Neural progenitor cell (in vitro differentiated cells): ENCODE measurements around the gene ATF6B. TPM values are rescaled to one million over a fixed set of nuclear protein-coding genes. Genes with fewer than 3 reads are reported as not detected.

Source experiments
- DNase-seq: peaks from one replicate; pipeline ENCODE4 v3.0.0-alpha.2; 2016; ENCODE audit warnings: low spot score
- H2AFZ ChIP-seq: fragments of 200-600 bp; sonication (generic); replicated peaks from 2 replicates; pipeline ENCODE4 v1.6.1; 2016; ENCODE audit warnings: antibody characterized with exemption
- H3F3A ChIP-seq: fragments of 200-600 bp; sonication (generic); 2 replicates; pipeline ENCODE4 v1.6.1; 2016; ENCODE audit warnings: antibody characterized with exemption, low read depth
- H3K27ac ChIP-seq: fragments of 200-600 bp; sonication (generic); 2 replicates; pipeline ENCODE4 v1.5.1; 2016; ENCODE audit warnings: mild to moderate bottlenecking
- H3K27me3 ChIP-seq: fragments of 200-600 bp; sonication (generic); 2 replicates; pipeline ENCODE4 v1.6.1; 2016; ENCODE audit warnings: mild to moderate bottlenecking, moderate library complexity
- H3K36me3 ChIP-seq: fragments of 200-600 bp; sonication (generic); 2 replicates; pipeline ENCODE4 v1.5.1; 2016
- H3K4me1 ChIP-seq: fragments of 200-600 bp; sonication (generic); 2 replicates; pipeline ENCODE4 v1.6.1; 2016; ENCODE audit warnings: mixed run types
- H3K4me2 ChIP-seq: fragments of 200-600 bp; sonication (generic); 2 replicates; pipeline ENCODE4 v1.6.1; 2016
- H3K4me3 ChIP-seq: fragments of 200-600 bp; sonication (generic); 2 replicates; pipeline ENCODE4 v1.5.1; 2016
- H3K79me2 ChIP-seq: fragments of 200-600 bp; sonication (generic); 2 replicates; pipeline ENCODE4 v1.6.1; 2016; ENCODE audit warnings: low read depth
- H3K9ac ChIP-seq: fragments of 200-600 bp; sonication (generic); 2 replicates; pipeline ENCODE4 v1.6.1; 2016
- H3K9me3 ChIP-seq: fragments of 200-600 bp; sonication (generic); 2 replicates; pipeline ENCODE4 v1.5.1; 2016; ENCODE audit warnings: low read depth
- H4K20me1 ChIP-seq: fragments of 200-600 bp; sonication (generic); 2 replicates; pipeline ENCODE4 v1.6.1; 2016; ENCODE audit warnings: low read depth
- H3K27ac Mint-ChIP-seq: 3 replicates; pipeline ENCODE4 v1.8.0; 2021; ENCODE audit warnings: mixed read lengths
- H3K27me3 Mint-ChIP-seq: 2 replicates; pipeline ENCODE4 v1.8.0; 2022; ENCODE audit warnings: low read depth, mild to moderate bottlenecking, inconsistent platforms, moderate library complexity, mixed read lengths; ENCODE audit not compliant: insufficient read depth
- H3K36me3 Mint-ChIP-seq: 3 replicates; pipeline ENCODE4 v1.8.0; 2021; ENCODE audit warnings: mixed read lengths
- H3K4me1 Mint-ChIP-seq: 3 replicates; pipeline ENCODE4 v1.8.0; 2021; ENCODE audit warnings: mixed read lengths
- H3K4me3 Mint-ChIP-seq: 3 replicates; pipeline ENCODE4 v1.8.0; 2021; ENCODE audit warnings: mild to moderate bottlenecking, moderate library complexity, mixed read lengths
- H3K9me3 Mint-ChIP-seq: 3 replicates; pipeline ENCODE4 v1.8.0; 2020; ENCODE audit warnings: mixed read lengths
- CTCF ChIP-seq: fragments of 200-600 bp; sonication (generic); IDR thresholded peaks from 2 replicates; pipeline ENCODE4 v1.5.1; 2017; ENCODE audit warnings: antibody characterized with exemption, mild to moderate bottlenecking
- EZH2 ChIP-seq: fragments of 200-600 bp; sonication (generic); IDR thresholded peaks from 2 replicates; pipeline ENCODE4 v1.6.1; 2017; ENCODE audit warnings: antibody characterized with exemption, mild to moderate bottlenecking, moderate library complexity
- EZH2phosphoT487 ChIP-seq: fragments of 200-600 bp; sonication (generic); IDR thresholded peaks from 2 replicates; pipeline ENCODE4 v1.6.1; 2017; ENCODE audit warnings: antibody characterized with exemption
- total RNA-seq: library from RNA; depleted of rRNA; stranded (reverse); fragments of >200 nt; gene quantifications from 2 replicates; pipeline ENCODE4 v1.2.3, GENCODE V29; 2015; ENCODE audit warnings: low replicate concordance

Gene ATF6B
- total RNA-seq, 1 donor from 2014 or later, result 19.4 TPM

- Histone ChIP-seq H3K27me3 (no peaks in the 10 kb centered on the region), H3K4me2 (no peak overlapping the region), H3K4me3 (no peak overlapping the region), H2AFZ (no peak overlapping the region), H3K79me2 (no peaks in the 10 kb centered on the region), H3K9me3 (no peaks in the 10 kb centered on the region), H3F3A (peaks cover 8% of the 10 kb centered on the region), H3K4me1 (peaks cover 21% of the 10 kb centered on the region), H4K20me1 (no peaks in the 10 kb centered on the region), H3K36me3 (no peaks in the 10 kb centered on the region), H3K9ac (no peak overlapping the region), H3K27ac (no peak overlapping the region)
- Mint-ChIP-seq H3K36me3 (no peaks in the 10 kb centered on the region), H3K27me3 (no peaks in the 10 kb centered on the region), H3K4me1 (peaks cover 47% of the 10 kb centered on the region), H3K9me3 (no peaks in the 10 kb centered on the region), H3K27ac (no peak overlapping the region), H3K4me3 (no peak overlapping the region)
- DNase-seq, result no peak
- TF ChIP-seq EZH2 (no peak), EZH2phosphoT487 (no peak), CTCF (no peak)
These were observed 52.3 kb downstream of the ATF6B start for GRCh38 chr6:32075781-32076180.

GRCh38 chr6:32074996-32075532, 53.0 kb downstream of the ATF6B start:
- H3K4me1 Mint-ChIP-seq, result peaks cover 52% of the 10 kb centered on the region
- Histone ChIP-seq H3K4me2 (no peak overlapping the region), H3K27me3 (no peaks in the 10 kb centered on the region), H3K9me3 (no peaks in the 10 kb centered on the region), H3K27ac (no peak overlapping the region), H4K20me1 (no peaks in the 10 kb centered on the region), H3K4me1 (peaks cover 23% of the 10 kb centered on the region), H2AFZ (no peak overlapping the region), H3K9ac (no peak overlapping the region), H3K79me2 (no peaks in the 10 kb centered on the region), H3F3A (peaks cover 8% of the 10 kb centered on the region), H3K36me3 (no peaks in the 10 kb centered on the region), H3K4me3 (no peak overlapping the region)
- DNase-seq, result no peak
- TF ChIP-seq CTCF (no peak), EZH2phosphoT487 (no peak), EZH2 (no peak)
- peaks cover 4% of the 10 kb centered on the region for H3K27me3 Mint-ChIP-seq
- H3K36me3 Mint-ChIP-seq, result no peaks in the 10 kb centered on the region
- no peak overlapping the region for H3K4me3 Mint-ChIP-seq
- H3K9me3 Mint-ChIP-seq, result no peaks in the 10 kb centered on the region
- H3K27ac Mint-ChIP-seq, result peak overlapping the region; percentile 50

GRCh38 chr6:32073613-32074012, 54.4 kb downstream of the ATF6B start:
- Mint-ChIP-seq H3K27me3 (peaks cover 4% of the 10 kb centered on the region), H3K9me3 (no peaks in the 10 kb centered on the region), H3K27ac (no peak overlapping the region), H3K4me1 (peaks cover 50% of the 10 kb centered on the region), H3K4me3 (no peak overlapping the region), H3K36me3 (no peaks in the 10 kb centered on the region)
- Histone ChIP-seq H2AFZ (no peak overlapping the region), H3K27me3 (no peaks in the 10 kb centered on the region), H4K20me1 (no peaks in the 10 kb centered on the region), H3K9me3 (no peaks in the 10 kb centered on the region), H3K4me3 (no peak overlapping the region), H3K9ac (no peak overlapping the region), H3K36me3 (no peaks in the 10 kb centered on the region), H3K27ac (no peak overlapping the region), H3K79me2 (no peaks in the 10 kb centered on the region), H3F3A (peaks cover 8% of the 10 kb centered on the region), H3K4me1 (peaks cover 23% of the 10 kb centered on the region), H3K4me2 (no peak overlapping the region)
- DNase-seq, result no peak
- no peak for TF ChIP-seq CTCF
- no peak for TF ChIP-seq EZH2
- no peak for TF ChIP-seq EZH2phosphoT487
